Measurements from ENCODE around the gene IFNG-AS1. TPM values are rescaled to one million over a fixed set of nuclear protein-coding genes. Genes with fewer than 3 reads are reported as not detected.

Gene IFNG-AS1
- total RNA-seq, 1 experiment from 2014 or later, result not detected

DNA sequence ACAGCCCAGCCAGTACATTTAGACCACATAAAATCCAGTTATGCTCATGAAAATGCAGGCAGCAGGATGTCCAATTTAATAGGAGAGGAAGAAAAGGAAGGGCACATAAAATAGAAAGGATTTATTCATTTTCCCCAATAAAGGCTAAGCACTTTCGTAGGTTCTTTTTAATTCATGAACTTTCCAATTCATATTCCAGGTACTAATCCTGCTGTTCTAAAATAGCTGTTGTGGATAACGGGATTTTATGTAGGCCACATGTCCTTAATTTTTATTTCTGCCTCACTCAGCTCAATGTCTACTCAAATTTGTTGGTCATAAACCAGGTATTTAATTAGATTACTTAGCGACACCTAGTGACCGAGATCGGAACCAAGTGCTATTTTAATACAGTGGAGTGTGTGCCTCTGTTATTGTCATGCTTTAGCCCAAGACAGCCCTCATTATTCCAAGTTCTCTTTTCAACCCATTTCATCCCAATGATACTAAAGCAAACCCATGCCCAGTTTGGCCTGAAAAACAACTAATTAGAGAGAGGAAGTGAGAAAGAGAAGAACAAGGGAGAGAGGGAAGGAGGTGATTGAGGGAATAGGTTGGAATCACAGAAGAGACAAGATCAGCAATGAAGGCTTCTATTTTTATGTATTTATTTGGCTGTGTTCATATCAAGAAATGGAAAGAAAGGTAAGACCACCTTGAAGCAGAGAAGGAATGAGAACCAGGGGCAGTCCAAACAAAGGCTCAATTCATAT is 45.9 kb upstream of the IFNG-AS1 start:
- no peaks in the 10 kb centered on the region for H3K4me1 ChIP-seq (ENCODE audit: control insufficient read depth in 1 of 2, insufficient read depth in 2 of 2, low read length in 2 of 2)
- H3K4me2 ChIP-seq (ENCODE audit: low read length), result no peak overlapping the region
- ATAC-seq (peak; percentile 92), DNase-seq (ENCODE audit: low read depth, low spot score) (peak; percentile 39)
- H4K20me1 ChIP-seq (ENCODE audit: insufficient read depth), result no peaks in the 10 kb centered on the region
- intact Hi-C loops (cut with micrococcal nuclease), result loop anchor here (1.0 kb wide), 2 partner anchors 502 to 588 kb away; no protein-coding TSS in a partner anchor
- CTCF ChIA-PET, result interaction anchor here (0.6 to 2.2 kb wide), 16 partner anchors 8 to 589 kb away, joined by 3 to 32 read pairs (median 4); partner anchors contain the start of gene DYRK2
- no peaks in the 10 kb centered on the region for H3K27me3 ChIP-seq (ENCODE audit: insufficient read depth, low read length)
- TF ChIP-seq POLR2A (IDR thresholded peaks at IDR 0.05; ENCODE audit: borderline replicate concordance, extremely low read depth, insufficient read depth, insufficient read length) (no peak), FOSL1 (IDR thresholded peaks at IDR 0.05; ENCODE audit: low read depth) (0 out of 2 replicates have a peak, but pooled peaks have one; percentile 11), ZFX (IDR thresholded peaks at IDR 0.05) (no peak), RAD21 (IDR thresholded peaks at IDR 0.05; ENCODE audit: low read depth) (peak; percentile 82), CBX3 (IDR thresholded peaks at IDR 0.05; ENCODE audit: low read depth) (0 out of 2 replicates have a peak, but pooled peaks have one; percentile 54)
- TF ChIP-seq, protein P1, sequence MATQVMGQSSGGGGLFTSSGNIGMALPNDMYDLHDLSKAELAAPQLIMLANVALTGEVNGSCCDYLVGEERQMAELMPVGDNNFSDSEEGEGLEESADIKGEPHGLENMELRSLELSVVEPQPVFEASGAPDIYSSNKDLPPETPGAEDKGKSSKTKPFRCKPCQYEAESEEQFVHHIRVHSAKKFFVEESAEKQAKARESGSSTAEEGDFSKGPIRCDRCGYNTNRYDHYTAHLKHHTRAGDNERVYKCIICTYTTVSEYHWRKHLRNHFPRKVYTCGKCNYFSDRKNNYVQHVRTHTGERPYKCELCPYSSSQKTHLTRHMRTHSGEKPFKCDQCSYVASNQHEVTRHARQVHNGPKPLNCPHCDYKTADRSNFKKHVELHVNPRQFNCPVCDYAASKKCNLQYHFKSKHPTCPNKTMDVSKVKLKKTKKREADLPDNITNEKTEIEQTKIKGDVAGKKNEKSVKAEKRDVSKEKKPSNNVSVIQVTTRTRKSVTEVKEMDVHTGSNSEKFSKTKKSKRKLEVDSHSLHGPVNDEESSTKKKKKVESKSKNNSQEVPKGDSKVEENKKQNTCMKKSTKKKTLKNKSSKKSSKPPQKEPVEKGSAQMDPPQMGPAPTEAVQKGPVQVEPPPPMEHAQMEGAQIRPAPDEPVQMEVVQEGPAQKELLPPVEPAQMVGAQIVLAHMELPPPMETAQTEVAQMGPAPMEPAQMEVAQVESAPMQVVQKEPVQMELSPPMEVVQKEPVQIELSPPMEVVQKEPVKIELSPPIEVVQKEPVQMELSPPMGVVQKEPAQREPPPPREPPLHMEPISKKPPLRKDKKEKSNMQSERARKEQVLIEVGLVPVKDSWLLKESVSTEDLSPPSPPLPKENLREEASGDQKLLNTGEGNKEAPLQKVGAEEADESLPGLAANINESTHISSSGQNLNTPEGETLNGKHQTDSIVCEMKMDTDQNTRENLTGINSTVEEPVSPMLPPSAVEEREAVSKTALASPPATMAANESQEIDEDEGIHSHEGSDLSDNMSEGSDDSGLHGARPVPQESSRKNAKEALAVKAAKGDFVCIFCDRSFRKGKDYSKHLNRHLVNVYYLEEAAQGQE (IDR thresholded peaks at IDR 0.05; ENCODE audit: low read depth), result no peak
- TF ChIP-seq, protein P2, sequence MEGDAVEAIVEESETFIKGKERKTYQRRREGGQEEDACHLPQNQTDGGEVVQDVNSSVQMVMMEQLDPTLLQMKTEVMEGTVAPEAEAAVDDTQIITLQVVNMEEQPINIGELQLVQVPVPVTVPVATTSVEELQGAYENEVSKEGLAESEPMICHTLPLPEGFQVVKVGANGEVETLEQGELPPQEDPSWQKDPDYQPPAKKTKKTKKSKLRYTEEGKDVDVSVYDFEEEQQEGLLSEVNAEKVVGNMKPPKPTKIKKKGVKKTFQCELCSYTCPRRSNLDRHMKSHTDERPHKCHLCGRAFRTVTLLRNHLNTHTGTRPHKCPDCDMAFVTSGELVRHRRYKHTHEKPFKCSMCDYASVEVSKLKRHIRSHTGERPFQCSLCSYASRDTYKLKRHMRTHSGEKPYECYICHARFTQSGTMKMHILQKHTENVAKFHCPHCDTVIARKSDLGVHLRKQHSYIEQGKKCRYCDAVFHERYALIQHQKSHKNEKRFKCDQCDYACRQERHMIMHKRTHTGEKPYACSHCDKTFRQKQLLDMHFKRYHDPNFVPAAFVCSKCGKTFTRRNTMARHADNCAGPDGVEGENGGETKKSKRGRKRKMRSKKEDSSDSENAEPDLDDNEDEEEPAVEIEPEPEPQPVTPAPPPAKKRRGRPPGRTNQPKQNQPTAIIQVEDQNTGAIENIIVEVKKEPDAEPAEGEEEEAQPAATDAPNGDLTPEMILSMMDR (IDR thresholded peaks at IDR 0.05 in 2 of 3, conservative IDR thresholded peaks at IDR 0.05 in 1 of 3; ENCODE audit: borderline replicate concordance in 1 of 3, insufficient read depth in 1 of 3, low read depth in 2 of 3, low read length in 2 of 3), result peak; percentile 47 to 81 (median 70)
- POLR2A ChIA-PET, result no interaction called here
- no TSS peak for BruUV-seq (replicated peaks)
- no peaks in the 10 kb centered on the region for H3K9me3 ChIP-seq (ENCODE audit: control insufficient read depth in 1 of 2, insufficient read depth in 1 of 2, low read depth in 1 of 2, low read length in 2 of 2)
- no peak overlapping the region for H3K4me3 ChIP-seq (replicated peaks in 1 of 2; ENCODE audit: low read depth in 1 of 2, low read length in 2 of 2)
- H3K9me2 ChIP-seq (ENCODE audit: insufficient read depth), result no peaks in the 10 kb centered on the region
- RAD21 ChIA-PET (ENCODE audit: low non-redundant PET in 1 of 2, low total read pairs in 2 of 2, uncharacterized antibody in 2 of 2, unreplicated experiment in 2 of 2), result no interaction called here
- H3K36me3 ChIP-seq (ENCODE audit: control insufficient read depth in 1 of 2, insufficient read depth in 2 of 2, low read length in 2 of 2), result no peaks in the 10 kb centered on the region
- no peaks in the 10 kb centered on the region for H3K79me2 ChIP-seq (ENCODE audit: insufficient read depth, low read length)
- H3K27ac ChIP-seq (ENCODE audit: low read depth, low read length), result no peak overlapping the region
- no peak overlapping the region for H3K9ac ChIP-seq (ENCODE audit: low read length)
- peak overlapping the region; percentile 17 for H2AFZ ChIP-seq (ENCODE audit: low read depth, low read length, poor library complexity, severe bottlenecking)
